HepG2 (cell line): ENCODE results near the gene HSF4. TPM values are rescaled to one million over a fixed set of nuclear protein-coding genes. Genes with fewer than 3 reads are reported as not detected.
A peak's percentile ranks its signal among the peaks of the same experiment; 100 is the strongest.

Experiments
- ATAC-seq: fragments of 200-7000 bp; cut with Tn5 transposase; 3 replicates; pipeline ENCODE4 v1.9.1; 2020; ENCODE audit warnings: mild to moderate bottlenecking, moderate library complexity
- BruUV-seq: library from RNA; stranded (reverse); fragments of 400-500 nt; replicated peaks from 2 replicates; lab custom pipeline; 2021; lab: Mats Ljungman, UMichigan
- CTCF ChIA-PET: fragments of 300-600 bp; formaldehyde crosslinking; extraction: SDS; loops from one replicate; lab custom pipeline; 2021; ENCODE audit warnings: low total read pairs, inconsistent platforms, low intra/inter-chr PET ratio; lab: Yijun Ruan, JAX
- POLR2A ChIA-PET: fragments of 350-600 bp; sonication (Branson Sonifier 250); formaldehyde crosslinking; loops from one replicate; lab custom pipeline; 2020; ENCODE audit warnings: antibody characterized with exemption, inconsistent platforms; lab: Yijun Ruan, JAX
- DNase-seq: peaks from one replicate; pipeline ENCODE4 v3.0.0-alpha.2; 2015; ENCODE audit warnings: low spot score
- FAIRE-seq: peaks from 3 replicates; lab custom pipeline; 2011; peaks lifted over from hg19 to GRCh38; lab: Jason Lieb, UNC
- H2AFZ ChIP-seq: one replicate; pipeline ENCODE4 v1.6.1; 2011; ENCODE audit warnings: low read length, inconsistent platforms
- H3K27ac ChIP-seq: fragments of 300-600 bp; 3 replicates; pipeline ENCODE4 v1.8.0; 2011; ENCODE audit warnings: mixed run types, mild to moderate bottlenecking, mixed read lengths, low read length, inconsistent platforms; ENCODE audit not compliant: insufficient read depth; ENCODE audit errors: extremely low read length
- H3K27me3 ChIP-seq, 2 experiments: fragments of 200-600 bp in 1 of 2; 2 replicates in 1 of 2; 3 replicates in 1 of 2; pipeline versions ENCODE4 v1.6.0 to v1.8.0; 2011; ENCODE audit warnings: low read length in 2 of 2, mild to moderate bottlenecking in 2 of 2, moderate library complexity in 2 of 2, inconsistent platforms in 1 of 2; ENCODE audit not compliant: insufficient read depth in 2 of 2, control insufficient read depth in 1 of 2
- H3K36me3 ChIP-seq, 2 experiments: fragments of 200-600 bp in 1 of 2; replicated peaks in 1 of 2; 2 replicates in 1 of 2; 3 replicates in 1 of 2; pipeline versions ENCODE4 v1.5.1 to v1.8.0; 2011; ENCODE audit warnings: low read length in 2 of 2, inconsistent platforms in 1 of 2; ENCODE audit not compliant: insufficient read depth in 2 of 2, control insufficient read depth in 1 of 2
- H3K4me1 ChIP-seq: 2 replicates; pipeline ENCODE4 v1.5.1; 2012; ENCODE audit warnings: low read length, inconsistent platforms; ENCODE audit not compliant: insufficient read depth
- H3K4me2 ChIP-seq: 2 replicates; pipeline ENCODE4 v1.6.0; 2011; ENCODE audit warnings: low read depth, low read length, inconsistent platforms
- H3K4me3 ChIP-seq, 3 experiments: fragments of 200-600 bp in 1 of 3; sonication (generic), shearing (Covaris generic) in 1 of 3; replicated peaks in 1 of 3; 2 replicates each; pipeline ENCODE4 v1.5.1; 2011 to 2016; ENCODE audit warnings: low read length in 3 of 3, inconsistent platforms in 2 of 3, low read depth in 2 of 3, mild to moderate bottlenecking in 2 of 3, control low read depth in 1 of 3, mixed read lengths in 1 of 3; ENCODE audit not compliant: insufficient read depth in 1 of 3
- H3K79me2 ChIP-seq: one replicate; pipeline ENCODE4 v1.6.1; 2011; ENCODE audit warnings: low read length, inconsistent platforms; ENCODE audit not compliant: insufficient read depth
- H3K9ac ChIP-seq: 2 replicates; pipeline ENCODE4 v1.6.0; 2011; ENCODE audit warnings: mild to moderate bottlenecking, low read depth, low read length, inconsistent platforms; ENCODE audit not compliant: insufficient read depth
- H3K9me3 ChIP-seq: 2 replicates; pipeline ENCODE4 v1.5.1; 2012; ENCODE audit warnings: mild to moderate bottlenecking, low read length
- H4K20me1 ChIP-seq: 2 replicates; pipeline ENCODE4 v1.6.0; 2011; ENCODE audit warnings: inconsistent platforms, mild to moderate bottlenecking, low read length, moderate library complexity; ENCODE audit not compliant: insufficient read depth
- AGO2 ChIP-seq: fragments of 200-400 bp; formaldehyde crosslinking; optimal IDR thresholded peaks from 2 replicates; pipeline ENCODE3; 2017; ENCODE audit warnings: mild to moderate bottlenecking, low read depth, low read length, moderate library complexity
- ELF3 ChIP-seq: IDR thresholded peaks from 2 replicates; pipeline ENCODE4 v1.6.1; 2016; ENCODE audit warnings: missing genetic modification reagents, missing compliant biosample characterization
- GABPA ChIP-seq, 2 experiments: IDR thresholded peaks; 2 replicates each; pipeline ENCODE4 v1.6.1; 2011 to 2016; ENCODE audit warnings: low read depth in 2 of 2, low read length in 1 of 2, missing biosample characterization in 1 of 2, missing genetic modification characterization in 1 of 2
- HNRNPLL ChIP-seq: fragments of 200-400 bp; formaldehyde crosslinking; IDR thresholded peaks from 2 replicates; pipeline ENCODE4 v1.6.1; 2017; ENCODE audit warnings: mild to moderate bottlenecking, low read depth, low read length; ENCODE audit not compliant: poor library complexity, severe bottlenecking
- HOXA7 ChIP-seq: sonication (generic); formaldehyde crosslinking; IDR thresholded peaks from 2 replicates; pipeline ENCODE4 v1.8.1; 2022; ENCODE audit warnings: mild to moderate bottlenecking, missing genetic modification reagents, moderate library complexity
- MBNL3 ChIP-seq: fragments of 250-450 bp; sonication (Bioruptor Pico); conservative IDR thresholded peaks from 2 replicates; pipeline ENCODE4 v1.8.0; 2022; ENCODE audit warnings: mild to moderate bottlenecking, inconsistent platforms
- NCOA5 ChIP-seq: sonication (generic); formaldehyde crosslinking; IDR thresholded peaks from 2 replicates; pipeline ENCODE4 v1.4.0; 2020; ENCODE audit warnings: missing genetic modification reagents
- PAWR ChIP-seq: sonication (generic); formaldehyde crosslinking; IDR thresholded peaks from 2 replicates; pipeline ENCODE4 v1.4.0; 2020; ENCODE audit warnings: missing genetic modification reagents, mild to moderate bottlenecking, borderline replicate concordance
- PRPF4 ChIP-seq: fragments of 200-400 bp; formaldehyde crosslinking; IDR thresholded peaks from 2 replicates; pipeline ENCODE4 v1.6.1; 2016; ENCODE audit warnings: low read length, low read depth; ENCODE audit not compliant: poor library complexity, severe bottlenecking
- RBM39 ChIP-seq: fragments of 200-400 bp; formaldehyde crosslinking; IDR thresholded peaks from one replicate; pipeline ENCODE4 v1.6.1; 2018; ENCODE audit warnings: antibody characterized with exemption, mild to moderate bottlenecking, low read depth, low read length; ENCODE audit not compliant: poor library complexity, severe bottlenecking
- SRSF1 ChIP-seq: fragments of 200-400 bp; formaldehyde crosslinking; optimal IDR thresholded peaks from 2 replicates; pipeline ENCODE3; 2017; ENCODE audit warnings: mild to moderate bottlenecking, low read depth, low read length, moderate library complexity
- SSRP1 ChIP-seq: IDR thresholded peaks from 2 replicates; pipeline ENCODE4 v1.6.1; 2016; ENCODE audit warnings: control low read depth
- THYN1 ChIP-seq: sonication (generic); formaldehyde crosslinking; IDR thresholded peaks from 2 replicates; pipeline ENCODE4 v1.8.1; 2023; ENCODE audit warnings: low read depth, mild to moderate bottlenecking, moderate library complexity, missing genetic modification reagents, borderline replicate concordance
- ZNF670 ChIP-seq: sonication (generic); formaldehyde crosslinking; IDR thresholded peaks from 2 replicates; pipeline ENCODE4 v1.8.0; 2022; ENCODE audit warnings: mild to moderate bottlenecking, missing genetic modification reagents, borderline replicate concordance
- ZNF709 ChIP-seq: sonication (generic); formaldehyde crosslinking; IDR thresholded peaks from 2 replicates; pipeline ENCODE4 v1.5.0; 2020; ENCODE audit warnings: mild to moderate bottlenecking, missing genetic modification reagents
- WGBS: methylation state at CpG from one replicate; pipeline ENCODE4 v1.1.6; 2017; ENCODE audit warnings: low lambda C conversion rate; 5-methylcytosine and 5-hydroxymethylcytosine counted together
- in situ Hi-C: cut with HindIII; loops from 2 replicates; pipeline ENCODE4 v1.10.0; 2017; ENCODE audit warnings: low pct_unique_long_range_greater_than_20kb; ENCODE audit not compliant: extremely low pct_ligation_motif_present
- intact Hi-C: fragments of 100-400 bp; cut with micrococcal nuclease; formaldehyde crosslinking; loops from one replicate; pipeline ENCODE4 v1.10.0; 2022; ENCODE audit not compliant: unreplicated experiment
- polyA plus RNA-seq, 8 experiments: library from polyadenylated mRNA; depleted of rRNA in 3 of 8; stranded (reverse) in 7 of 8; unstranded in 1 of 8; fragments of >200 nt; fragmentation: Illumina TruSeq in 4 of 8; extraction: Trizol in 4 of 8; gene quantifications; 2 replicates each; pipeline versions ENCODE4 v1.2.1 to v1.2.3, GENCODE V29; 2011 to 2016; ENCODE audit warnings: low read depth in 4 of 8, missing spikeins in 1 of 8, mixed read lengths in 1 of 8; ENCODE audit not compliant: insufficient read depth in 1 of 8
- total RNA-seq, 5 experiments: library from RNA; depleted of rRNA; stranded (reverse); fragments of >200 nt; fragmentation: Illumina TruSeq; extraction: Trizol; gene quantifications; 2 replicates each; pipeline ENCODE4 v1.2.3, GENCODE V29; 2016; ENCODE audit warnings: low read depth in 1 of 5
- TF ChIP-seq, protein P1 (sequence below): sonication (generic); formaldehyde crosslinking; IDR thresholded peaks from 2 replicates; pipeline ENCODE4 v1.4.0; 2020; ENCODE audit warnings: missing genetic modification reagents; ENCODE audit errors: not compliant biosample characterization
- TF ChIP-seq, protein P2 (sequence below): sonication (generic); formaldehyde crosslinking; IDR thresholded peaks from 2 replicates; pipeline ENCODE4 v1.8.1; 2022; ENCODE audit warnings: low read depth, mild to moderate bottlenecking, missing genetic modification reagents
- TF ChIP-seq, protein P3 (sequence below): sonication (generic); formaldehyde crosslinking; IDR thresholded peaks from 2 replicates; pipeline ENCODE4 v1.9.0; 2021; ENCODE audit warnings: missing genetic modification reagents, mild to moderate bottlenecking, borderline replicate concordance

HSF4 gene
- total and polyA plus RNA-seq, 2 of the 13 experiments (the other 11 are each of a cell fraction or from before 2014, with no cell fraction given): 3.5 to 16.9 TPM

DNA sequence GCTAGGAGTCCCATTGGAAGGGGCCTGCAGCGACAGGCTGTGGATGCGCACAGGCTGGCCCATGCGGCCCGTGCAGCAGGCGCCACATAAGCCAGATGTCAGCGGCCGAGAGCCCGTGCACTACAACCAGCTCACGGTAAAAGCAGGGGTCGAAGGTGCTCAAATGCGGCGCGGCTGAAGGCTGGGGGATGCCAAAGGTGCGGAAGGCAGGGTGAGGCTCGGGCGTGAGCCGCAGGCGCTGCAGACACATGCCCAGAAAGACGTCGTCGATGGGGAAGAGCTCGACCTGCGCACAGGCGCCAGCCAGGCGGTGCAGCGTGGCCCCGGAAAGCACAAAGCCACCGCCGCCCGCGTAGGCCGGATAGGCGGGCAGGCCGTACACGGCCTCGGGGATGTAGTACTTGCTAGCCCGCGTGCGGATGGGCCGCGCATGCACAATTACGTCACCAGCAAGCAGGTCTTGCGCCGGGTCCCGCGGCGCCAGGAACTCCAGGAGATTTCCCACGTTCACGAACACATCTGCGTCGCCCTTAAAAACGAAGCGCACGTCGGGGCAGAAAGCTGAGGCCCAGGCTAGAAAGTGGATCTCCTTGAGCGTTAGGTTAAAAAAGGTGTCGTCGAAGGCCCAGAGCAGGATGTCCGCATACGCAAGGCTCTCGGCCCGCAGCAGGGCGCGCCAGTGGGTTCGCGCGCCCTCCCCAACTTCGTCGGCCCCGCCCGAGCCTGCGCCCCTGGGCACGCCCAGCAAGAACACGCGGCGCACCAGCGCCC lies 15.1 kb upstream of the HSF4 start:
- intact Hi-C loops: loop anchor here (10.0 kb wide), 1 partner anchor 255 kb away; no protein-coding TSS in a partner anchor
- no peaks in the 10 kb centered on the region; a peak in 1 of 5 replicates for H3K27me3 ChIP-seq
- H3K79me2 ChIP-seq: no peaks in the 10 kb centered on the region
- no peak overlapping the region for H3K27ac ChIP-seq
- no peaks in the 10 kb centered on the region for H3K9me3 ChIP-seq
- no peak overlapping the region for H3K9ac ChIP-seq
- POLR2A ChIA-PET: interaction anchor here (0.5 to 4.1 kb wide), 5 partner anchors 8 to 132 kb away, joined by 3 to 19 read pairs (median 13); partner anchors contain the start of genes FBXL8 and TRADD
- no peak overlapping the region for H3K4me2 ChIP-seq
- BruUV-seq: no TSS peak
- no peak overlapping the region for H2AFZ ChIP-seq
- DNase-seq (no peak), FAIRE-seq (no peak), ATAC-seq (no peak)
- in situ Hi-C loops: no loop called here
- CTCF ChIA-PET: no interaction called here
- 97% methylated on average over 77 of the region's 77 CpGs for WGBS
- H3K36me3 ChIP-seq: peaks cover 31 to 47% of the 10 kb centered on the region in 2 experiments
- H4K20me1 ChIP-seq: peaks cover 9% of the 10 kb centered on the region; the same call in 1 of the 2 replicates
- no peak overlapping the region for H3K4me3 ChIP-seq
- peaks cover 18% of the 10 kb centered on the region for H3K4me1 ChIP-seq
- TF ChIP-seq PRPF4 (no peak), HNRNPLL (peak; percentile 26), ZNF709 (CRISPR knock-in tag) (0 out of 2 replicates have a peak, but pooled peaks have one; percentile 46), ZNF670 (CRISPR knock-in tag) (no peak), AGO2 (peak; percentile 100), MBNL3 (CRISPR knock-in tag) (no peak), THYN1 (CRISPR knock-in tag) (no peak), SRSF1 (peak; percentile 38), NCOA5 (CRISPR knock-in tag) (0 out of 2 replicates have a peak, but pooled peaks have one; percentile 63), HOXA7 (no peak), RBM39 (no peak), PAWR (no peak), ELF3 (CRISPR knock-in tag) (no peak), GABPA (IDR thresholded peaks at IDR 0.05; ENCODE audit: low read depth, low read length) (no peak), GABPA (CRISPR knock-in tag; IDR thresholded peaks at IDR 0.05; ENCODE audit: low read depth) (no peak), SSRP1 (CRISPR knock-in tag) (peak; percentile 78; the same call in 1 of the 2 replicates)
- TF ChIP-seq, protein P1, sequence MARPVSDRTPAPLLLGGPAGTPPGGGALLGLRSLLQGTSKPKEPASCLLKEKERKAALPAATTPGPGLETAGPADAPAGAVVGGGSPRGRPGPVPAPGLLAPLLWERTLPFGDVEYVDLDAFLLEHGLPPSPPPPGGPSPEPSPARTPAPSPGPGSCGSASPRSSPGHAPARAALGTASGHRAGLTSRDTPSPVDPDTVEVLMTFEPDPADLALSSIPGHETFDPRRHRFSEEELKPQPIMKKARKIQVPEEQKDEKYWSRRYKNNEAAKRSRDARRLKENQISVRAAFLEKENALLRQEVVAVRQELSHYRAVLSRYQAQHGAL (CRISPR knock-in tag): no peak
- TF ChIP-seq, protein P2, sequence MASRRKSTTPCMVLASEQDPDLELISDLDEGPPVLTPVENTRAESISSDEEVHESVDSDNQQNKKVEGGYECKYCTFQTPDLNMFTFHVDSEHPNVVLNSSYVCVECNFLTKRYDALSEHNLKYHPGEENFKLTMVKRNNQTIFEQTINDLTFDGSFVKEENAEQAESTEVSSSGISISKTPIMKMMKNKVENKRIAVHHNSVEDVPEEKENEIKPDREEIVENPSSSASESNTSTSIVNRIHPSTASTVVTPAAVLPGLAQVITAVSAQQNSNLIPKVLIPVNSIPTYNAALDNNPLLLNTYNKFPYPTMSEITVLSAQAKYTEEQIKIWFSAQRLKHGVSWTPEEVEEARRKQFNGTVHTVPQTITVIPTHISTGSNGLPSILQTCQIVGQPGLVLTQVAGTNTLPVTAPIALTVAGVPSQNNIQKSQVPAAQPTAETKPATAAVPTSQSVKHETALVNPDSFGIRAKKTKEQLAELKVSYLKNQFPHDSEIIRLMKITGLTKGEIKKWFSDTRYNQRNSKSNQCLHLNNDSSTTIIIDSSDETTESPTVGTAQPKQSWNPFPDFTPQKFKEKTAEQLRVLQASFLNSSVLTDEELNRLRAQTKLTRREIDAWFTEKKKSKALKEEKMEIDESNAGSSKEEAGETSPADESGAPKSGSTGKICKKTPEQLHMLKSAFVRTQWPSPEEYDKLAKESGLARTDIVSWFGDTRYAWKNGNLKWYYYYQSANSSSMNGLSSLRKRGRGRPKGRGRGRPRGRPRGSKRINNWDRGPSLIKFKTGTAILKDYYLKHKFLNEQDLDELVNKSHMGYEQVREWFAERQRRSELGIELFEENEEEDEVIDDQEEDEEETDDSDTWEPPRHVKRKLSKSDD (CRISPR knock-in tag): peak; percentile 81; the same call in 1 of the 2 replicates
- TF ChIP-seq, protein P3, sequence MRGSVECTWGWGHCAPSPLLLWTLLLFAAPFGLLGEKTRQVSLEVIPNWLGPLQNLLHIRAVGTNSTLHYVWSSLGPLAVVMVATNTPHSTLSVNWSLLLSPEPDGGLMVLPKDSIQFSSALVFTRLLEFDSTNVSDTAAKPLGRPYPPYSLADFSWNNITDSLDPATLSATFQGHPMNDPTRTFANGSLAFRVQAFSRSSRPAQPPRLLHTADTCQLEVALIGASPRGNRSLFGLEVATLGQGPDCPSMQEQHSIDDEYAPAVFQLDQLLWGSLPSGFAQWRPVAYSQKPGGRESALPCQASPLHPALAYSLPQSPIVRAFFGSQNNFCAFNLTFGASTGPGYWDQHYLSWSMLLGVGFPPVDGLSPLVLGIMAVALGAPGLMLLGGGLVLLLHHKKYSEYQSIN: no peak
